K562 (cell line): Measurements from ENCODE around the gene PEBP1.

Experiments
- CBX3 ChIP-seq, 2 experiments: IDR thresholded peaks; 1 replicate in 1 of 2; 2 replicates in 1 of 2; pipeline ENCODE4 v1.6.1; 2012; ENCODE audit warnings: inconsistent platforms in 2 of 2, low read length in 2 of 2, borderline replicate concordance in 1 of 2, control low read depth in 1 of 2
- CTCF ChIP-seq, 3 experiments: IDR thresholded peaks in 2 of 3; conservative IDR thresholded peaks in 1 of 3; 2 replicates each; pipeline ENCODE4 v1.5.1; 2011 to 2012; ENCODE audit warnings: low read length in 3 of 3, mild to moderate bottlenecking in 3 of 3, control low read depth in 2 of 3, improper control_type of control experiment in 1 of 3, inconsistent platforms in 1 of 3, low read depth in 1 of 3, mixed read lengths in 1 of 3, moderate library complexity in 1 of 3; ENCODE audit not compliant: insufficient read depth in 2 of 3
- FUS ChIP-seq: fragments of 200-400 bp; formaldehyde crosslinking; optimal IDR thresholded peaks from 2 replicates; pipeline ENCODE3; 2017; ENCODE audit warnings: low read depth, low read length
- PKNOX1 ChIP-seq: fragments of 450-650 bp; IDR thresholded peaks from 2 replicates; pipeline ENCODE4 v1.6.1; 2016
- PPARD ChIP-seq: fragments of 250-450 bp; sonication (Bioruptor Pico); IDR thresholded peaks from 2 replicates; pipeline ENCODE4 v1.8.0; 2022; ENCODE audit warnings: inconsistent platforms, mild to moderate bottlenecking, moderate library complexity
- RAD51 ChIP-seq: fragments of 450-650 bp; IDR thresholded peaks from 2 replicates; pipeline ENCODE4 v1.7.1; 2016; ENCODE audit warnings: low read depth, mild to moderate bottlenecking, borderline replicate concordance
- SIX5 ChIP-seq, 2 experiments: IDR thresholded peaks; 2 replicates each; pipeline ENCODE4 v1.6.1; 2011; ENCODE audit warnings: low read length in 2 of 2, borderline replicate concordance in 1 of 2, low read depth in 1 of 2, mild to moderate bottlenecking in 1 of 2, moderate library complexity in 1 of 2; ENCODE audit not compliant: insufficient read depth in 1 of 2
- ZNF224 ChIP-seq: sonication (generic); formaldehyde crosslinking; IDR thresholded peaks from 2 replicates; pipeline ENCODE4 v1.8.0; 2022; ENCODE audit warnings: mild to moderate bottlenecking, missing genetic modification reagents

GRCh38 chr12:118189741-118190191 lies 53.8 kb downstream of the PEBP1 start:
- TF ChIP-seq ZNF224 (CRISPR knock-in tag) (no peak), SIX5 (IDR thresholded peaks at IDR 0.05; ENCODE audit: borderline replicate concordance in 1 of 2, insufficient read depth in 1 of 2, low read depth in 1 of 2, low read length in 2 of 2) (no peak), CTCF (IDR thresholded peaks at IDR 0.05 in 2 of 3, conservative IDR thresholded peaks at IDR 0.05 in 1 of 3; ENCODE audit: insufficient read depth in 2 of 3, low read depth in 1 of 3, low read length in 3 of 3) (no peak), RAD51 (no peak), CBX3 (IDR thresholded peaks at IDR 0.05; ENCODE audit: borderline replicate concordance in 1 of 2, low read length in 2 of 2) (no peak), PKNOX1 (no peak), PPARD (CRISPR knock-in tag) (no peak), FUS (no peak)
